ENCODE results near the gene AHI1.

AHI1 gene

GRCh38 chr6:135281964-135282363, 215.6 kb downstream of the AHI1 start:
- ATAC-seq, result no peak
- Mint-ChIP-seq H3K36me3 (ENCODE audit: low read depth) (peaks cover 8% of the 10 kb centered on the region), H3K4me3 (no peak overlapping the region), H3K4me1 (peaks cover 8% of the 10 kb centered on the region), H3K27me3 (no peaks in the 10 kb centered on the region), H3K27ac (no peak overlapping the region), H3K9me3 (no peaks in the 10 kb centered on the region)
- no peak for DNase-seq

- no peaks in the 10 kb centered on the region for H3K27me3 Mint-ChIP-seq
Measured at GRCh38 chr6:135281227-135281626, 216.3 kb downstream of the AHI1 start.

GRCh38 chr6:135280375-135281136, 217.0 kb downstream of the AHI1 start:
- no peak for ATAC-seq
- Mint-ChIP-seq H3K4me1 (peaks cover 5% of the 10 kb centered on the region), H3K4me3 (no peak overlapping the region), H3K9me3 (no peaks in the 10 kb centered on the region), H3K27me3 (peaks cover 3% of the 10 kb centered on the region), H3K36me3 (ENCODE audit: low read depth) (peaks cover 3% of the 10 kb centered on the region), H3K27ac (no peak overlapping the region)
- DNase-seq, result no peak

More at GRCh38 chr6:135281227-135281626, 216.3 kb downstream of the AHI1 start:
- Mint-ChIP-seq H3K36me3 (ENCODE audit: low read depth) (peaks cover 6% of the 10 kb centered on the region), H3K27ac (no peak overlapping the region), H3K4me3 (no peak overlapping the region), H3K4me1 (peaks cover 5% of the 10 kb centered on the region), H3K9me3 (no peaks in the 10 kb centered on the region)
- DNase-seq (no peak), ATAC-seq (no peak)

GRCh38 chr6:135277422-135277821, 220.1 kb downstream of the AHI1 start:
- peaks cover 5% of the 10 kb centered on the region for H3K27me3 Mint-ChIP-seq
- H3K4me1 Mint-ChIP-seq, result peaks cover 5% of the 10 kb centered on the region
- H3K36me3 Mint-ChIP-seq (ENCODE audit: low read depth), result no peaks in the 10 kb centered on the region

GRCh38 chr6:135274561-135275293, 222.8 kb downstream of the AHI1 start:
- no peak for ATAC-seq
- H3K27ac Mint-ChIP-seq, result no peak overlapping the region
- H3K4me3 Mint-ChIP-seq, result no peak overlapping the region
- H3K27me3 Mint-ChIP-seq, result peaks cover 5% of the 10 kb centered on the region
- H3K9me3 Mint-ChIP-seq, result no peaks in the 10 kb centered on the region
- DNase-seq, result no peak
- H3K4me1 Mint-ChIP-seq, result no peaks in the 10 kb centered on the region
- no peaks in the 10 kb centered on the region for H3K36me3 Mint-ChIP-seq (ENCODE audit: low read depth)

More at GRCh38 chr6:135277422-135277821, 220.1 kb downstream of the AHI1 start:
- Mint-ChIP-seq H3K4me3 (no peak overlapping the region), H3K27ac (no peak overlapping the region), H3K9me3 (no peaks in the 10 kb centered on the region)
- DNase-seq, result no peak
- ATAC-seq, result no peak

- Mint-ChIP-seq H3K36me3 (ENCODE audit: low read depth) (no peaks in the 10 kb centered on the region), H3K4me3 (no peak overlapping the region), H3K9me3 (no peaks in the 10 kb centered on the region), H3K4me1 (peaks cover 10% of the 10 kb centered on the region), H3K27ac (no peak overlapping the region), H3K27me3 (peaks cover 8% of the 10 kb centered on the region)
- ATAC-seq, result no peak
- DNase-seq, result no peak
Measured at GRCh38 chr6:135271626-135272025, 225.9 kb downstream of the AHI1 start.

- H3K27me3 Mint-ChIP-seq, result peaks cover 8% of the 10 kb centered on the region
- ATAC-seq (no peak), DNase-seq (no peak)
- H3K9me3 Mint-ChIP-seq, result no peaks in the 10 kb centered on the region
- H3K4me3 Mint-ChIP-seq, result no peak overlapping the region
- H3K36me3 Mint-ChIP-seq (ENCODE audit: low read depth), result no peaks in the 10 kb centered on the region
- peaks cover 10% of the 10 kb centered on the region for H3K4me1 Mint-ChIP-seq
- H3K27ac Mint-ChIP-seq, result no peak overlapping the region
Measured at GRCh38 chr6:135270676-135271536, 226.6 kb downstream of the AHI1 start.

- Mint-ChIP-seq H3K4me1 (peaks cover 16% of the 10 kb centered on the region), H3K9me3 (no peaks in the 10 kb centered on the region), H3K36me3 (ENCODE audit: low read depth) (no peaks in the 10 kb centered on the region), H3K27me3 (peaks cover 5% of the 10 kb centered on the region), H3K4me3 (no peak overlapping the region), H3K27ac (no peak overlapping the region)
- DNase-seq (no peak), ATAC-seq (no peak)
Measured at GRCh38 chr6:135269481-135269891, 228.1 kb downstream of the AHI1 start.

- peaks cover 4% of the 10 kb centered on the region for H3K27me3 Mint-ChIP-seq
- peaks cover 16% of the 10 kb centered on the region for H3K4me1 Mint-ChIP-seq
- peak; percentile 58 for ATAC-seq
- no peaks in the 10 kb centered on the region for H3K9me3 Mint-ChIP-seq
- H3K27ac Mint-ChIP-seq, result no peak overlapping the region
- DNase-seq, result no peak
- no peaks in the 10 kb centered on the region for H3K36me3 Mint-ChIP-seq (ENCODE audit: low read depth)
- no peak overlapping the region for H3K4me3 Mint-ChIP-seq
Measured at GRCh38 chr6:135268740-135269139, 228.8 kb downstream of the AHI1 start.

- no peaks in the 10 kb centered on the region for H3K9me3 Mint-ChIP-seq
- H3K4me3 Mint-ChIP-seq, result no peak overlapping the region
- H3K27ac Mint-ChIP-seq, result peak overlapping the region; percentile 18
- H3K4me1 Mint-ChIP-seq, result peaks cover 16% of the 10 kb centered on the region
- no peaks in the 10 kb centered on the region for H3K36me3 Mint-ChIP-seq (ENCODE audit: low read depth)
- ATAC-seq (no peak), DNase-seq (no peak)
- peaks cover 3% of the 10 kb centered on the region for H3K27me3 Mint-ChIP-seq
Measured at GRCh38 chr6:135268263-135268662, 229.3 kb downstream of the AHI1 start.

- Mint-ChIP-seq H3K27ac (no peak overlapping the region), H3K4me1 (peaks cover 16% of the 10 kb centered on the region), H3K36me3 (ENCODE audit: low read depth) (no peaks in the 10 kb centered on the region), H3K27me3 (peaks cover 3% of the 10 kb centered on the region), H3K9me3 (no peaks in the 10 kb centered on the region), H3K4me3 (no peak overlapping the region)
- no peak for ATAC-seq
- DNase-seq, result no peak
Measured at GRCh38 chr6:135267085-135267484, 230.5 kb downstream of the AHI1 start.

GRCh38 chr6:135266675-135267074, 230.9 kb downstream of the AHI1 start:
- no peak overlapping the region for H3K4me3 Mint-ChIP-seq
- ATAC-seq (no peak), DNase-seq (no peak)
- H3K4me1 Mint-ChIP-seq, result peaks cover 16% of the 10 kb centered on the region
- no peaks in the 10 kb centered on the region for H3K9me3 Mint-ChIP-seq
- peaks cover 3% of the 10 kb centered on the region for H3K27me3 Mint-ChIP-seq
- H3K36me3 Mint-ChIP-seq (ENCODE audit: low read depth), result no peaks in the 10 kb centered on the region
- no peak overlapping the region for H3K27ac Mint-ChIP-seq

GRCh38 chr6:135265278-135265677, 232.3 kb downstream of the AHI1 start:
- ATAC-seq, result peak; percentile 53
- peaks cover 3% of the 10 kb centered on the region for H3K27me3 Mint-ChIP-seq

GRCh38 chr6:135261872-135262725, 235.4 kb downstream of the AHI1 start:
- Mint-ChIP-seq H3K27ac (peak overlapping the region; percentile 11), H3K4me3 (no peak overlapping the region), H3K9me3 (no peaks in the 10 kb centered on the region), H3K27me3 (no peaks in the 10 kb centered on the region), H3K4me1 (peaks cover 8% of the 10 kb centered on the region), H3K36me3 (ENCODE audit: low read depth) (no peaks in the 10 kb centered on the region)
- DNase-seq, result no peak
- no peak for ATAC-seq

More at GRCh38 chr6:135265278-135265677, 232.3 kb downstream of the AHI1 start:
- Mint-ChIP-seq H3K4me1 (peaks cover 16% of the 10 kb centered on the region), H3K4me3 (no peak overlapping the region), H3K27ac (no peak overlapping the region), H3K36me3 (ENCODE audit: low read depth) (no peaks in the 10 kb centered on the region), H3K9me3 (no peaks in the 10 kb centered on the region)
- DNase-seq, result no peak

Measured in activated naive CD8-positive, alpha-beta T cell treated with anti-CD3 and anti-CD28 coated beads, Interleukin-2, amount 50 U/mL, for 24 hours (primary cell).